Embryonic facial prominence (tissue), 1 donor: ENCODE results near the gene PSME3IP1.
A peak's percentile ranks its signal among the peaks of the same experiment; 100 is the strongest.
"Not testable (repeated sequence)": the region's sequence is repeated elsewhere in the genome, so short reads cannot be mapped to it uniquely, and the experiment has no call there.

Source experiments
- DNase-seq: peaks from one replicate; pipeline ENCODE4 v3.0.0-alpha.2; 2016; ENCODE audit errors: extremely low spot score

PSME3IP1 gene, protein sequence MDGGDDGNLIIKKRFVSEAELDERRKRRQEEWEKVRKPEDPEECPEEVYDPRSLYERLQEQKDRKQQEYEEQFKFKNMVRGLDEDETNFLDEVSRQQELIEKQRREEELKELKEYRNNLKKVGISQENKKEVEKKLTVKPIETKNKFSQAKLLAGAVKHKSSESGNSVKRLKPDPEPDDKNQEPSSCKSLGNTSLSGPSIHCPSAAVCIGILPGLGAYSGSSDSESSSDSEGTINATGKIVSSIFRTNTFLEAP

DNA sequence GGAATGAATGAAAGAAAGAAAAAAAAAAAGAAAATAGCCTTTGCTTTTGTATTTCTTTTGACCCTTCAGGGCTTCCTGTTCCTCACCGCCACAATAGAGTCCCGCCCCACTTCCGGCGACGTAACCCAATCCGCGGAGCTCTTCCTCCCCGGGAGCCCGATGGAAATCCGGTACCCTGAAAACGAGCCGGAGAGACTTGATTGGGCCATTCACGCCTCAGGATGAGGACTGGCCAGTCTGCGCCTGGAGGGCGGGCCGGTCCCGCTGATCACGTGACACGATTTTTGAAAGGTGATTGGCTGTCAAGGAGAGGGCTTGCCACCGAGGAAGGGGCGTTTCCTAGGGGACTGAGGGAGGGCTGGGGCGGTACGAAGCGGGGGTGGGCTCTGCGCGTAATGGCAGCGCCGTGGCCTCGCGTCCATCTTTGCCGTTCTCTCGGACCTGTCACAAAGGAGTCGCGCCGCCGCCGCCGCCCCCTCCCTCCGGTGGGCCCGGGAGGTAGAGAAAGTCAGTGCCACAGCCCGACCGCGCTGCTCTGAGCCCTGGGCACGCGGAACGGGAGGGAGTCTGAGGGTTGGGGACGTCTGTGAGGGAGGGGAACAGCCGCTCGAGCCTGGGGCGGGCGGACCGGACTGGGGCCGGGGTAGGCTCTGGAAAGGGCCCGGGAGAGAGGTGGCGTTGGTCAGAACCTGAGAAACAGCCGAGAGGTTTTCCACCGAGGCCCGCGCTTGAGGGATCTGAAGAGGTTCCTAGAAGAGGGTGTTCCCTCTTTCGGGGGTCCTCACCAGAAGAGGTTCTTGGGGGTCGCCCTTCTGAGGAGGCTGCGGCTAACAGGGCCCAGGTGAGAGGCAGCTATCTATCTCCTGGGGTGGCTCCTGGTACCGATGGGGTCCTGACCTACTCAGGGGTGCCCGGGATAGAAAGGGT, at the start of gene PSME3IP1, which contains the start of gene RSPRY1:
Gene PSME3IP1 (minus strand): TSS at position 95 of the 927 bp plus-strand sequence. CDS start 12,185 bp downstream, outside the sequence.
Gene RSPRY1 (plus strand): TSS at position 385 of the 927 bp plus-strand sequence. CDS start 18,330 bp downstream, outside the sequence.
- DNase-seq, result peak; percentile 98

DNA sequence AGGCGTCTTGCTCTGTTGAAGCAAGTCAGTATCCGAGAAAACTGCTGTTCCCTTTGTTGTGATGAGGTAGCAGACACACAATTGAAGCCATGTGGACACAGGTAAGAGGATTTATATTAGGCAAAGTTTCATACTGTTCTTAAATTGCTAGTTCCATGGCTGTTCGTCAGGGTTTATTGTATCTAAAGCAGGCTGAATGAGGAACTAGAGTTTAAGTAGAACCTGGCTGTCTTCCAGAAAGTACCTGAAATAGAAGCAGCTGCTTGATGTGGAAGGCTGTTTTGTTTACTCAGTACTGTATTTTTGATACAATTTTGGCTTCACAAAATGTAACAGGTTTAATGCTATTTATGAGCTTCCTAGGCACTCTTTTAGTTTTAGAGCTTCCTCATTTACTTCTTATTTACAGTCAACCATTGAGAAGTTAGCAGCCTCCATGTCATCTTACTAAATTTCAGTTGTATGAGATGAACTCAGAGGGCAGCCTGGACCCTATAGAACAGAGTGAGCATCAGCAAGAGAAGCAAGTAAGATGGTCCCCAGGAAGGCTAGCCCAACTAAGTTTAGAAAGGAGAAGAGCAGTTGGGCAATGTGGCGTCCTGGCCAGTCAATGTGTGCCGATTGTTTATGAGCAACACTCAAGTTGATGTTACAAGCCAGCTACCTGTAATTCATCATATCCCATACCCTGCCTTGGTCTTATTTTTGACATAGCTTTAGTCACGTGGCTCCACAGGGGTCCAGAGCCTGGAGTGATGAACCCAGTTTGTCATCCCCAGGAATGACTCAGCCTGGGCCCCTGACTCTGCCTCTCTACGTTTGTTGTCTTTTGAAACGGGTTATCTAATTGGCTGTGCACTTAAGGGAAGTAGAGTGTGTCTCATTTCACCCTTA, 49.5 kb upstream of the PSME3IP1 start:
- no peak for DNase-seq

DNA sequence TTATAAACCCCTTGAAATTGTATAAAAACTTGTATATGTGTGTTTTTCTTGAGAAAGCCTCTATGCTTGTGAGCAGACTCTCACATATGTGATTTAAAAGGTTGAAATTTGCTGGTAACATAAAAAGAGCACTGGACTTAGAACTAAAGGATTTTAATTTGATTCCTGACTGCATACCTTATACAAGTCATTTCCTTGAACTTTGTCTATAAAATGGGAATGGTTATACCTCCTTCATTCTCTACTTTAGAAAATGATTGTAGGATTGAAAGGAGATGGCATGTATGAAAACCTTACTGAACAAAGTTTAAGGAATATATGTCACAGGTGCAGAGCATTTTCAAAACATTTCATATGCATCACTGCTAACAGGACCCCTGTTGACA, 48.9 kb upstream of the PSME3IP1 start:
- DNase-seq, result no peak

DNA sequence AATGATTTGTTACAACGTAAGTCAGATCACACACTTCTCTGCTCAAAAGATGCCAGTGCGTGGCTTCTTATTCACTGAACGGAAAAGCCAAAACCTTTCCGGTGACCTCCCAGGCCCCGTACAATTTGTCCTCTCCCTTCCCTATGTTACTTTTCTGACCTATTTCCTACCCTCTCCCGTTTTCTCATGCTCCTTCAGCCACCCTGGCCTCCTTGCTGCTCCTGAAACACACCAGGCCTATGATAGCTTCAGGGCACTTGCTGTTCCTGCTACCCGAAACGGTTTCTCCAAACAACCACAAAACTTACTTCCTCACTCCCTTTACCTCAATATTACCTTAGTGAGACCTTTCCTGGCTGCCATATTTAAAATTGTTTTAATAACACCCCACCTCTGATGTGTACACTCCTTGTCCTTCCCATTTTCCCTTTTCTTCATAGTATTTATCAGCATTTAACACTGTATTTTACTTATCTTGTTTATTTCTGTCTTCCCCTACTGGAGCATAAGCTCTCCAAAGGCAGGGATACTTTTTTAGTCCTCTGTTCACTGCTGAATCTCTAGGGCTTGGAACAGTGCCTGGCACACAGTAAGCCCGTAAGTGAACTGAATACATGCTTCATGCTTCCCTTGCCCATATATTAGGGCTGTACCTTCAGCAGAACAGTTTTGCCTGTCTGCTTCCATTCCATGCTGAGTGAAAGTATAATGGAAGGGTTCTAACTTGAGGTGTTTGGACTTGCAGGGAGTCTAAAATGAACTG, 48.3 kb upstream of the PSME3IP1 start:
- DNase-seq, result no peak

DNA sequence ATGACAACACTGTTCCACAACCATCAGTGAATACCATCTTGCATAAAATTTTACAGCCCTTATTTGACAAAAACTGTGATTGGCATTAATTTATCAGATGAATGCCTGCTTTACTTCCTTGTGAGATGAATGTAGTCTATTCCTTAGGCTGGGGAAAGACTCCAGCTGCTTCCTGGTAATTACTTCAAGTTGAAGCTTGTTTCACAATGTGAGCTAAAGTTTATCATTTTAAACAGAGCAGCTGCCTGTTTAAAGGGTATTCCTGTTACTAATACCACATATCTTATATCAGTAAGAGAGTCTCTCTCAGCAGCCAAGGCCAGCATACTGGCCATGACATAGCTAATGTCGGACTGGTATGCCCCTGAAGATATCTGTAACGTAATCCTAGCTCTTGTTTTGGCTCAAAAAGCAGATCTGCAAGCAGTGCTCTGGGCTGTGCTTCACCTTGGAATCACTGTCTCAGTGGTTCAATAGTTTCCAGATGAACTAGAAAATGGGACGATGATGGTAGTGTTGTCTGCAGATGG, 46.0 kb upstream of the PSME3IP1 start:
- no peak for DNase-seq

GRCh38 chr16:57229079-57229478, 43.2 kb upstream of the PSME3IP1 start:
- DNase-seq, result no peak

DNA sequence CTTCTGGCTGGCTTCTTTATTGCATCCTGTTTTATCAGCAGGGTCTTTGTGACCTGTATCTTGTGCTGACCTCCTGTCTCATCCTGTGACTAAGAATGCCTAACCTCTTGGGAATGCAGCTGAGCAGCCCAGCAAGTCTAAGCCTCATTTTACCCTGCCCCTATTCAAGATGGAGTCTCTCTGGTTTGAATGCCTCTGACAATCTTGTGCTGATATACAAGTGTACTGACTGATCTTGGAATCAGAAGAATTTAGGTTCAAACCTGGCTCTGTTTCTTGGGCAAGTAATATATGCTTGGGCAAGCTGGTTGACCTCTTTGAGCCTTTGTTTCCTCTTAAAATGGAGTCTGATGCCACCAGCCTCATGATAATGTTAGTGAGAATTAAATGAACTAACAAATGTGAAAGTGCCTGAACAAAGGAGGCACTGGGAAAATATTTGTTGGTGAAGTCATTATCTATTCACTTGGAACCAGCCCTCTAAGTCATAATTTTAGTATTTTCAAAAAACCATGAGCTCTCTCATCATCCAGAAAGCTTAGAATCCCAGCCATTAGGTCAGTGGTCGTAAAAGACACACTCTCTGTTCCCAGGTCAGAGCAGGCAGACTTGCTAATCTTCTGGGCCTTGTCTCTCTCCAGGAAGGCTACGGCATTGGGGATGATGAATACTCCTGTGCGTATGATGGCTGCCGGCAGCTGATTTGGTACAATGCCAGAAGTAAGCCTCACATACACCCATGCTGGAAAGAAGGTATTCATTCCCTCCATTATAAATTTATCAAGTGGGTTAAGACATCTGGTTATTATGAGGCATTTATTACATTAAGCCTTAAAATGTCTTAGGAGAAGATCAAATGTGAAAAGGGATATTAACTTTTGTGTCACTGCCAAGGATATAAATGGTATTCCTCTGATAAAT, 41.1 kb upstream of the PSME3IP1 start:
- DNase-seq, result no peak

DNA sequence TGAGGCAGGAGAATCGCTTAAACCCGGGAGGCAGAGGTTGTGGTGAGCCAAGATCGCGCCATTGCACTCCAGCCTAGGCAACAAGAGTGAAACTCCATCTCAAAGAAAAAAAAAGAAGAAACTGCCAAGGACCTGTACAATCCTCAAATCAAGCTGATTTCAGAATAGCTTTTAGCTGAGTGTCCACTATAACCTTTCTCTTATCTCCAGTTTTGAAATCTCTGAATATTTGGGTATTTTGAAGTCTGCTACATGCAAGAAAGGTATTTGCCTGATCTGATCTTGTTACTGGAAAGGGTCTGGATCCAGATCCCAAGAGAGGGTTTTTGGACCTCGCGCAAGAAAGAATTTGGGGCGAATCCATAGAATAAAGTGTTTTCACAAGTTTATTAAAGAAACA, 40.1 kb upstream of the PSME3IP1 start:
- DNase-seq, result no peak

DNA sequence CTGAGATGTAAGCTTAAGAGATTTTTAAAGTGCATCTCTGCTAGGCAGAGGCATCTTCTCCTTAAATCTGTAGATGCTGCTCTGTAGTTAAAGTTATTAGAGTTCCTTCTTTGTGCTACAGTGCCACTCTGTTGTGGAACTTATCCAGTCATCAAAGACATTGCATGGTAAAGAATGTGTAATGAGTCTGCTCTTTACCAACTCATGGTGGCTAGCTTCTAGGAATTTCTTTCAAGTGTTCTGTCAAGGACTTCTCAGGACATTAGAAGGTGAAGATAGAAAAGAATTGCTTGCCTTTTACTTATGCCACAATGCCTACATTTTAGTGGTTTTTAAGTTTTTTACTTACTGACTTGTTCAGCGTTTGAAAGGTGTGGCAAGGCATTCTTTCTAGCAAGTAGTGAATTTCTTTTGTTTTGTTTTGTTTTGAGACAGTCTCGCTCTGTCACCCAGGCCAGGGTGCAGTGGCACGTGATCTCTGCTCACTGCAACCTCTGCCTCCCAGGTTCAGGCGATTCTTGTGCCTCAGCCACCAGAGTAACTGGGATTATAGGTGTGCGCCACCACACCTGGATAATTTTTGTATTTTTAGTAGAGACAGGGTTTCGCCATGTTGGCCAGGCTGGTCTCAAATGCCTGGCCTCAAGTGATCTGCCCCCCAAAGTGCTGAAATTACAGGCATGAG, 39.0 kb upstream of the PSME3IP1 start:
- DNase-seq, result no peak

DNA sequence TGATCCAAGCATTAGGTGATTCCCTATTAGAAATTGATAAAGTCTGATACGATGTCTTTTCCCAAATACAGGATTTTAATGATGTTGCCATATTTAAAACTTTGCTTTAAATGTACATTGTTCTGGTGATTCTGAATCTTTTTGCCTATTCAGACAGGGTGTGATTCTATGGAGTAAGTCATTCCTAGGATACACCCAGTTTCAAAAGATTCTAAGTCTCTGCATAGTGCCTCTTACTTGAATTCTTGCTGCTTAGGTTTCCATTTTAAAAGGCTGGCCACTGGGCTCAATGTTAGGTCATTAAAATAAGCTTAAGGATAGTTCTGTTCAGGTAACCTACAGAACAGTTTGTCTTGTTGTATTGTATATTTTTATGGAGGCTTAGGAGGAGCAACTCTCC, 37.2 kb upstream of the PSME3IP1 start:
- no peak for DNase-seq

- no peak for DNase-seq
Measured at GRCh38 chr16:57216968-57217367, 31.1 kb upstream of the PSME3IP1 start.

DNA sequence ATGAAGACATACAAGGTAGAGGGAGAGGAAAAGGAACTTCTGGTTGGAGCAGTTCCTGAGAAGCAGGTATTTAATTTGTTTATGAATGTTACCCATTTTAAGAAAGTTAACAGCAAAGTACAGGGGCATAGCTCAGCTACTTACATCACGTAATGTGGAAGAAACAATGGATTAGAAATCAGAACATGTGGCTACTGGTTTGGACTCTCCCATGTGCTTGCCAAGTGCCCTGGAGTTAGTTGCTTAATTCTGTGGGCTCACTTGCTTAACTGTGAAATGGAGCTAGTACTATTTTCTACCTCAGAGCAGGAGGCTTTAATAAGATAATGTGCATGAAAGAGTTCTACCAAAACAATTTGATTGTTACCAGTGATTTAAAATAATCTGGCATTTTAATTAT, 27.6 kb upstream of the PSME3IP1 start:
- DNase-seq, result no peak

DNA sequence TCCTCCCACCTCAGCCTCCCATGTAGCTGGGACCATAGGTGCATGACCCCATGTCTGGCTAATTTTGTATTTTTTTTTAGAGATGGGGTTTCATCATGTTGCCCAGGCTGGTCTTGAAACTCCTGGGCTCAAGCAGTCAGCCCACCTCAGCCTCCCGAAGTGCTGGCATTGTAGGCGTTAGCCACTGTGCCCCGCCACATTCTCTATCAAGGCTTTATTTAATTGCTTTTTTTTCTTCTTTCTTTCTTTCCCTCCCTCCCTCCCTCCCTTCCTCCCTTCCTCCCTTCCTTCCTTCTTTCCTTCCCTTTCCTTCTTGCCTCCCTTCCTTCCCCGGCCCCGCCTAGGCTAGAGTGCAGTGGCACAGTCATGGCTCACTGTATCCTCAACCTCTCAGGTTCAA, 23.9 kb upstream of the PSME3IP1 start:
- no peak for DNase-seq

GRCh38 chr16:57208926-57209325, 23.1 kb upstream of the PSME3IP1 start:
- DNase-seq, result no peak

- DNase-seq, result no peak
Measured at GRCh38 chr16:57204675-57205074, 18.8 kb upstream of the PSME3IP1 start.

DNA sequence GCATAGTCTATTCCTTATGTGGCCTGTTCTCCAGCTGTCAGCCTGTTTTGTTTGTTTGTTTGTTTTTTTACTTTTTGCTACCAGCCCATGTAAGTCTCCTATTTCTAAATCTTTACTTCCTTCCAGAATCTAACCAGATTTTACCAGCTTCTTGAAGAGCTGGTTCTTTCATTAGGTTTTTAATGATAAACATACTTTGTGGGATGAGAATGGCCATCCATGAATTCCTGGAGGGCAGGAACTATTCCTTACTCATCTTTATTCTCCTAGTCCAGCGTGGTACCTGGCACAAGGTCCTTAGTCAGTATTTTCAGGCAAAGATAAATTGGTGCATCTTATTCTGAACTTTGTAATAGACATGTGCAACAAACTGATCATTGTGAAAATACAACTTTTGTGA, 17.6 kb upstream of the PSME3IP1 start:
- no peak for DNase-seq

GRCh38 chr16:57202095-57202886, 16.5 kb upstream of the PSME3IP1 start:
- DNase-seq, result no peak

DNA sequence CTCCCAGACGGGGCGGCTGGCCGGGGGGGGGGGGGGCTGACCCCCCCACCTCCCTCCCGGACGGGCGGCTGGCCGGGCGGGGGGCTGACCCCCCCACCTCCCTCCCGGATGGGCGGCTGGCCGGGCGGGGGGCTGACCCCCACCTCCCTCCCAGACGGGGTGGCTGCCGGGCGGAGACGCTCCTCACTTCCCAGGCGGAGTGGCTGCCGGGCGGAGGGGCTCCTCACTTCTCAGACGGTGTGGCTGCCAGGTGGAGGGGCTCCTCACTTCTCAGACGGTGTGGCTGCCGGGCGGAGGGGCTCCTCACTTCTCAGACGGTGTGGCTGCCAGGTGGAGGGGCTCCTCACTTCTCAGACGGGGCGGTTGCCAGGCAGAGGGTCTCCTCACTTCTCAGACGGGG, 15.1 kb upstream of the PSME3IP1 start:
- not testable (repeated sequence) for DNase-seq
